ENCODE results near the gene CA9.

- TF ChIP-seq POLR2A (IDR thresholded peaks at IDR 0.05; ENCODE audit: low read depth) (no peak), POLR2AphosphoS5 (IDR thresholded peaks at IDR 0.05) (no peak)
- TF ChIP-seq, protein P1, sequence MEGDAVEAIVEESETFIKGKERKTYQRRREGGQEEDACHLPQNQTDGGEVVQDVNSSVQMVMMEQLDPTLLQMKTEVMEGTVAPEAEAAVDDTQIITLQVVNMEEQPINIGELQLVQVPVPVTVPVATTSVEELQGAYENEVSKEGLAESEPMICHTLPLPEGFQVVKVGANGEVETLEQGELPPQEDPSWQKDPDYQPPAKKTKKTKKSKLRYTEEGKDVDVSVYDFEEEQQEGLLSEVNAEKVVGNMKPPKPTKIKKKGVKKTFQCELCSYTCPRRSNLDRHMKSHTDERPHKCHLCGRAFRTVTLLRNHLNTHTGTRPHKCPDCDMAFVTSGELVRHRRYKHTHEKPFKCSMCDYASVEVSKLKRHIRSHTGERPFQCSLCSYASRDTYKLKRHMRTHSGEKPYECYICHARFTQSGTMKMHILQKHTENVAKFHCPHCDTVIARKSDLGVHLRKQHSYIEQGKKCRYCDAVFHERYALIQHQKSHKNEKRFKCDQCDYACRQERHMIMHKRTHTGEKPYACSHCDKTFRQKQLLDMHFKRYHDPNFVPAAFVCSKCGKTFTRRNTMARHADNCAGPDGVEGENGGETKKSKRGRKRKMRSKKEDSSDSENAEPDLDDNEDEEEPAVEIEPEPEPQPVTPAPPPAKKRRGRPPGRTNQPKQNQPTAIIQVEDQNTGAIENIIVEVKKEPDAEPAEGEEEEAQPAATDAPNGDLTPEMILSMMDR (IDR thresholded peaks at IDR 0.05), result no peak
Observed at GRCh38 chr9:35649431-35650340, 24.0 kb upstream of the CA9 start.

All from esophagus muscularis mucosa (tissue), 3 donors.